NK-92 (cell line): ENCODE results near the gene NRXN2.

Source experiments
- DNase-seq: peaks from one replicate; lab custom pipeline; 2025; ENCODE audit not compliant: unreplicated experiment; lab: John Stamatoyannopoulos, UW

The NRXN2 gene

DNA sequence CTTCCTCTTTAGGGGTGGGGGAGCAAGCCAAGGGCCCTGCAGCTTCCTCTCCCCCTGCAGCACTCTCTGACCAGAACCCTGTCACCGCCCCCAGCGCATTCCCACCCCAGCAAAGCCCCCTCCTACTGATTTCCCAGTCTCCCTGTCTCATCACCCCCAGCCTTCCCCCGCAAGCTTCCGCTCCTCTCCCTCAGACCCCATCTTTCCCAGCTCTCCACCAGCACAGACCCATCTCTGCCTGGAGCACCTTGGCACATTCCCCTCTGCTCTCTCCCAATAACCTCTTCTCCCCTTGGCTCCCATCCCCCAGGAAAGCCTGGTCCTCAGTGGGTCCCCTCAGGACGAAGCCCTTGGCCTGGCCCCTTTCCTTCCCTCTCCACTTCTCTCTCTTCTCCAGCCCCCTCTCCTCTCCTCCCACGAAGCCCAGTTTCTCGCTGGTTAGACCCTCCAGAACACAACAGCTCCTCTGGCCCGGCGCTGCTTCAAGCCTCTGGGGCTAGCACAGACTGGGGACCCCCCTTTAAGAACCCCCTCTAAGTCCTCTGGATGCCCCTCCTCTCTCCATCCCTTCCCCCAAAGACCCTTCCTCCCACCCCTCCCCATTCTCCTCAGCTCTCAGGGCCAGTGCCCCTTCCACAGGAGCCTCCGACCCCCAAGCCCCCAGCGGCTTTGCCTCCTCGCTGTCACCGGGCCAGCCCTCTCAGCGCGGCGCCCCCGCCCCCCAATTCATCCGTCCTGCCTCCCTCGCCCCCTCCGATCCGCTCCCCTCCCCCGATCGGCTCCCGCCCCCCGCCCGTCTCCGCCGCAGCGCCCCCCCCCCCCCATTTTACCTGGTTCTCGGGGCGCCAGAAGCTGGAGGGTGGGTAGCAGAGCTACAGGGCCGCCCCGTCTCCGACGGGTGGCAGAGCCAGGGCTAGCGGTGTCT lies 594 bp downstream of the NRXN2 start:
- DNase-seq = no peak

DNA sequence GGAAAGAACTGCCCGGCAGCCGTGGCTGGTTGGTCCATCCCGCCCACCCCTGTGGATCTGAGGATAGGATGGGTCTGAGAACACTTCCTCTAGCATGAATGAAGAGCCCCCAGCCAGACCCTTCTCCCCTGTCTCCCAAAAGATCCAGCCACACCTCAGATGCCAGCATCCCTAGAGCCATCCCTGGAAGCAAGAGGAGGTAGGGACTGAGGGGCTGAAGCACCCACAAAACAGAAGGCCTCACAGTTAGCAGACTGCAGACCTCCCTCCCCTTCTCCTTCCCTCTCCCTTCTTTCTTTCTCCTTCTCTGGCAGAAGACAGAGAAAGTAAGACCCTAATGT lies 1.7 kb downstream of the NRXN2 start:
- no peak for DNase-seq

DNA sequence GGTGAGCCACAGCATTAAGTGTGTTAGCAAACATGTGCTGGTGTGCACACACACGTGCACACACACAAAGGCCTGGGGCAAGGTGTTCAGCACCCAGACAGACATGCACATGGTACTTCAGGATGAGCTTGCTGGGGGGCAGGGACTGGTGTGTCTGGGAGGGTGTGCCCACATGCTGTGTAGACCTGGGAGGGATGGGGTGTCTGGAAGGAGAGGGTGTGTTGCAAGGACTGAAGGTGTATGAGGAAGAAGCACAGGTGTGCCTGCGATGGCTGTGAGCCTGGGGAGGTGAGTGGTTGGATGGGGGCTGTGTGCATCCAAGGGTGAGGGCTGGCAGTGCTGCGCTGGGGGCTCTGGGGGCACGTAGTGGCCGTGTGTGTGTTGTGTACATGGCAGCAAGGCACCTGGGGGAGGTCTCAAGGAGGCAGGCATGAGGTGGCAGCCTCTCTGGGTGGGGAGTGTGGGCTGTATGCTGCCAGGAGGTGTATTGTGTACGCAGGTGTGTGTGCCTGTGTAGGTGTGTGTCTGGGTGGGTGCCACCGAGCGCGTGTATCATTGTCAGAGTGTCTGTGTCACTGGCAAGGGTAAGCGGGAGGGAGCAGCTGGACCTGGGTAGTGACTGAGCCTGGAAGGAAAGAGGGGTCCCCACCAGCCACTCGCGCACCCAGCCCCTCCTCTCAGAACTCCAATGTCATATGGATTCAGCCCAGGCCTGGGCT lies 2.2 kb downstream of the NRXN2 start:
- DNase-seq = no peak

DNA sequence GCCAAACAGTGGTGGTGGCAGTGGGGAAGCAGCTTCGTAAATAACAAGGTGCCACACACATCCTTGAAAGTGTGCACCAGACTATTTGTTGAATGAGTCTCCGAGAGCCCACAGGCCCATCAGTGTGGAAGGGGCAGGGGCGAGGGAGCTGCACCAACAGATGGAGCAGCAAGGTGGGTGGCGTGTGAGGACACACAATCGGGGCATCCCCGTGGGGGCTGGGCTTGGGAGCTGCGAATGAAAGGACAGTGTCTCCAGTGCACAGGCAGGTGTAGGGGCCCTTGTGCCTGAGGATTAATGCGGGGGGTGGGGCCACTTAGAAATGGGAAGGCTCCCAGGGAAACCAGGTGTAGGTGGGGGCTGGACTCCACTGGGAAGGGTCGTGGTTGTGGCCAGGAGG lies 2.8 kb downstream of the NRXN2 start:
- no peak for DNase-seq

DNA sequence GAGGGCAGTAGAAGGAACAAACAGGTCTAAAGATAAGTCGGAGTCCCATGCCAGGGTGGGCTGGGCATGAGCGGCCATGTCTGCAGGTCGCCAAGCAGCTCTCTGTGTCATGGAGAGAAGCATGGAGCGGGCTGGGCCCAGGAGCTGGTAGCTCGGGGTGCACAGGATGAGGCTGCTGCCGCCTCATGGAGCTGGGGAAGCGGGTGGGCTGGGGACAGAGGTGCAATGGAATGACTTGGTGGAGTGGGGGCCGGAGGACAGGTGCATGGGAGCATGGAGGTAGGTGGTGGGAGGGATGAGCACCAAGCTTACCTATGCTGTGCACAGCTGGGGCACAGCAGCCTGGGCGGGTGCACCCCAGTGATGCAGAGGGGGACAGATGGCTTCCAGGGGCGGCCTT lies 3.6 kb downstream of the NRXN2 start:
- no peak for DNase-seq

DNA sequence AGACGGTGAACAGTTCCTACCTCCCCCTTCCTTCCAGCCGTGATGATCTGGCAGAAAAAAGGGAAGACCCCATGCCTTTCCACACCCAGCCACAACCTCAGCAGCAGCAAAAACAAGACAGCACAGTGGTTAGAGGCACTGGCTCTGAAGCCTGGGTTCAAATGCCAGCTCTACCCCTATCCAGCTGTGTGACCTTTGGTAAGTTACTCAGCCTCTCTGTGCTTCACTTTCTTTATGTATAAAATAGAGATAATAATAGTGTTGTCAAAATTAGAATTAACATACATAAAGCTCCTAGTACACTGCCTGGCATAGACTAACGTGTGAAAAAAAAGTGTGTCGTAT lies 4.2 kb downstream of the NRXN2 start:
- no peak for DNase-seq

DNA sequence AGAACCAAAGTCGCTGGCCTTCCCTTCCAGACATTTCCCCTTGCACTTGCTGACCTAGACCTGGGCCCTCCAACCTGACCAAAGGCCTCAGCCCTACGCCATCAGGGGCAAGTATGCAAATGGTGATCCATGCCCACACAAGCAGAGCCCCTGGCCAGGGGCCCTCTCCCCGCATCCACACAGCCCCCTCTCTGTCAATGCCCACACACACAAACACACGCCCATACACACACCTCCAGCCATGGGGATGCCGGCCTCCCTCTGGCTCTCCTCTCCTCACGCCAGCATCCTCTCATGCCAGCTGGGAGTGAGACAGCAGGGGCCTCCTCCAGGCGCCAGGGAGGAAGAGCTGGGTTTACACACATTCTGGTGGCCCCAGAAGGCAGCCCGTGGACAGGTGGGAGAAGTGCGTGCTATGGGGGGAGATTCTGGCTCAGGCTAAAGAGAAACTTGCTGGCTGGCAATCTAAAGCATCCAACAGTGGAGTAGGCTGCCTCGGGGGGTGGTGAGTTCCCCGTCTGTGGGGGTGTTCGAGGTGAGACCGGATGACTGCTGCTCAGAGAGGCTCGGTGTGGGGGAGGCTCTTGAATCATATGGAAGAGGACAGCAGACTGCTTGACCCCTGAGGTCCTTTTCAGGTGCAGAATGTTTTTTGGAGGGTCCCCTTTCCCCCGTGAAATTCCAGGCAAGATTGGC lies 4.8 kb downstream of the NRXN2 start:
- DNase-seq = no peak

DNA sequence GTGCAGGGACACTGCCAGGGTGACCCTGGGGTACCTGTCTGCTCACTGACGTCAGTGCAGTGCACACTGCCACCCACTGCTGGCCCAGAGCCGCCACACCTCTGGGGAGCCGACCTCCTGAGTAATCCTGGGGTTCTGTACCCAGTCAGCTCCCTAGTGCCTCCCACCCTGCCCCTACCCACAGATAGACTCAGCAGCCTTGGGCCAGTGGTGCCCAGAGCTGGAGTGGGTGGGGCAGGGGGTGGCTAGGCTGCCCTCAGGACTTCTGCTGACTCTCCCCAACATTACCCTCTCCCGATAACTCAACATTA lies 5.8 kb downstream of the NRXN2 start:
- no peak for DNase-seq

DNA sequence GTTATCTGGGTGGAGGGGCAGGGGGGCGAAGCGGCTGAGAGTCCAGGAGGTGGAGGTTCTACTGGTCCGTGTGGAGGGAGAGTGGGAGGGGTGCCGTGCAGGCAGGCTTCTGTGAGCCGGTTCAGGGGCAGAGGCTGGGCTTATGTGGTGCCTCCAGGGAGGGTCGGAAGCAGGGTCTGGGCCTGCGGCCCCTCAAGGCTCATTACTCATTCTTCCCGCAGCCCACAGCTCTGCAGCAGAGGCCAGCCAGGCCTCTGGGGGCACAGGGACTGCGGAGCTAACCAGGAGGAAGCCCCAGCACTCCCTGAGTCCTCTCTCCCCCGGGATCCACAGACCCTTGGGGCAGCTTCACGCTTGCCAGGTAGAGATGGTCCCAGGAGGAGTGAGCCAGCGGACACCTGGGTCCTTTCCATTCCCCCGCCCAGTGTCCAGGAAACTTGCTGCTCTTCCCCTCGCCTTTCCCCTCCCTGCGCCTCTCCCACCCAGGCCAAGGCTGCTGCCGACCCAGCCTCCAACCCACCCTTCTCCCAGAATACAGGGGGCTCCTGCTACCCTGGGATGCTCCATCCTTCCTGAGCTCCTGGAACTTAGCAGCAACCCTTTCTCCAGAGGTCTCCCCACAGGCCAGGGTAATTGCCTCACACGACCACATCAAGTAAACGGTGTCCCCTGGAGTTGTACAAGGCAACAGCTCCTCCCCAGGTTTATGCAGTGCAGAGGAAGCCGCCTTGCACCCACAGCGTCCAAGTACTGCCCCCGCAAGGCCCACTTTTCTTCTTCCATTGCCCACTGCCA lies 6.3 kb downstream of the NRXN2 start:
- no peak for DNase-seq

DNA sequence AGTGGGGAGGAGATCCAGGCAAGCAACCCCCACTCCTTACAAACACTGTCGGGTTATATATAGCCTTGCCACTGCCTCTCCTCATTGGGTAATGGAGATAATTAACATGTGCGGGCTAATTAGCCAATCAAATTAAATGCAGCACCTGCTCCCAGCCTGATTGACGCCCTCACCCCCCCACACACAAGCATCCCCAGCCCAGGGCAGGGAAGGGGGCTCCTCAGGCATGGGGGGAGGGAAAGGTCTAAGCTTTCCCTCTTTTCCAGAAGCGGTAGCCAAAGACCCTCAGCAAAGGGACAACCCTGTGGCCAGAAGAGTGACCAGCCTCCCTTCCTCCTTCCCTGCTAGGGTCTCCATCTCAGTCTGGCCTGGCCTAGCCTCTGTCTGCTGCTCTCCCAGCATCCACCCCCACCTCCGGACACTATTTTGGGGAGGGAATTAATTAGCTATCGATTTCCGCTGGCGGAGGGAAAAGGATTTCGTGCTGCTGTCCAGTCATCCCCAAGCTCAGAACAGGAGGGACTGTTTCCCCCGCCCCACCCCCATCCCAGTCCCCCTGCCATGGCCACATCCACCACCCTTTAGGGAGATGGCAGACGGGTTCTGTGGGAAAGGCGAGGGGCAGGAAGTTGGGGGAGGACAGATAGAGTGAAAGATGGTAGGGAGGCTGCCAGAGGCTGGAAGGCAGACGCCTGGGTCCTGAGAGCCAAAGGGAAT lies 7.1 kb downstream of the NRXN2 start:
- no peak for DNase-seq

DNA sequence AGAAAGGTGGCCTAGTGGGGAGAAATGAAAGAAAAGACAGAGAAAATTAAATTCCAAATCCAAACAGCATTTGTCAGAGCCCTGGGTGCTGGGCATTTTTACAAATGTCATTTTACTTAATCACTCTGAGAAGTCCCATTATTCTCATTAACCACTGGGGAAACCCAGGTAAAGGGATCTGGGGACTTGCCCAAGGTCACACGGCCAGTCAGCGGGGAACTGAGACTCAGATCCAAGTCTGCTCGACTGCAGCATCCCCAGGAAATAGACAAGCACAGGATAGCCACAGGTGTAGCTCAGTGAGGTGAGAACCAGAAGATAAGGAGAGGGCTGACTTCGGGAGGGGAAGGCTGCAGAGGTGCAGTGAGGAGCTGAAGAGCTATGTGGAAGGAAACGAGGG lies 7.9 kb downstream of the NRXN2 start:
- no peak for DNase-seq

DNA sequence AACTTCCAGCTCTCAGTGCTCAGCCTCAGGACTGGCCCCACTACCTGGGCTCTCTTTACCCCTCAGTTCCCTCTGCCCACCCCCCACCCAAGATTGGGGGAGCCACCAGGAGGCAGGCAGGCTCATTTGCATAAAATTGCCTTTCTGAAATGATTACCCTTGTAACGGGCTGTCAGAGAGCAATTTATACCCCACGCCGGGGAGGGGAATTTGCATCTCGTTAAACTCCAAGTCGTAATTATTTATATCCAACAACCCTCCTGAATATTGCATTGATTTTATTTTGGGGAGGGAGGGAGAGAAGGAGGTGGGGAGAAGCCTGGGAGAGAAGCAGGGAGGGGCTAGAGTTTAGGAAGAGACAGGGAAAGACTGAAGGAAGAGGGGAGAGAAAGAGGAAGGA lies 8.3 kb downstream of the NRXN2 start:
- DNase-seq = no peak

DNA sequence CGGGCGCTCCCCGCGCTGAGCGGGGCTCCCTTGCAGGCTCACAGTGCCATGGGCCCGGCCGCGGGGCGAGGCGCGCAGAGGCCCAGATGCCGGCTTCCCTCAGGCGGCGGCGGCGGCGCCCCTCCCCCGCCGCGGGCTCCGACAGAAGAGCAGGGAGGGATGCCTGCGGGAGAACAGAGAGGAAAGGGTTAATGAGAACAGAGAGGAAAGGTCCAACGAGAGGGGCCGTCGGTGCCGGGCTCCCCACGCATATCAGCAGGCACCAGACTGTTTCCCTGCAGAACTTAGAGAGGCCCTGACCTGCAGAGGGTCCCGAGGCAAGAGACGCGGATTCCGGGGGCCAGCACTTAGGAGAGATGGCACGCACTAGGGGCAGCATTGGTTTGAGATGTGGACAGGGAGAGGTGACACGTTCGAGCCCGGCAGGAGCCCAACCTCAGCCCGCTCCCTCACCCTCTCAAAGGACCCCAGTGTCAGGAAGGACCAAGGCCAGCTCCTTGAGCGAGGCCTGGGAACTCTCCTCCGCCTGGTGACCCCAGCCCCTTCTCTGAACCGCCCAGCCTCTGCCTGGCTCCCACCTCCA lies 9.1 kb downstream of the NRXN2 start:
- no peak for DNase-seq

DNA sequence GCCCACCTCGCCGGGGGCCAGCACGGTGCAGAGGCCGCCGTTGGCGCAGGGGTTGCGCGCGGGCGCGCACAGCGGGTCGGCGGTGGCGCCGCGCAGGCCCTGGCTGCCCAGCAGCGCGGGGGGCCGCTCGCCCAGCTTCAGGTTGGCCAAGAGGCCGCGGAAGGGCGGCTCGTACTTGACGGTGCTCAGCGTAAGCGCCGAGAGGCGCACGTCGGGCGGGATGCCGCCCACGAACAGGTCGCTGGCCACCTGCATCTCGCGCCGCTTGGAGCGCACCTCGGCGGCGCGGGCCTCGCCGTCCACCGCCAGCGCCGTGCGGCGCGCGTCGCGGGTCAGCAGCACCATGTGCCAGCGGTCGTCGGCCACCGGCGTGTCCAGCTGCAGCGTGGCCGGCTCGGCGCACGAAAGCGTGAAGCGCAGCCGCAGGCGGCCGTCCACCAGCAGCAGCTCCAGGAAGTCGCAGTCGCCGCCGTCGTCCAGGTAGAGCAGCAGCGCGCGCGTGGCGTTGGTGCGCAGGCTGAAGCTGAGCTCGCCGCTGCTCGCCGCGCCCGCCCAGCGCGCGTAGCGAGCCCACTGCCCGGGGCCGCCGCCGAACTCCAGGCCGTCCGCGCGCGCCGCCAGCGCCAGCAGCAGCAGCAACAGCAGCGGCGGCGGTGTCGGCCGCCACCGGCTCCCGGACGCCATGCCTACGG lies 9.8 kb downstream of the NRXN2 start:
- DNase-seq = no peak

DNA sequence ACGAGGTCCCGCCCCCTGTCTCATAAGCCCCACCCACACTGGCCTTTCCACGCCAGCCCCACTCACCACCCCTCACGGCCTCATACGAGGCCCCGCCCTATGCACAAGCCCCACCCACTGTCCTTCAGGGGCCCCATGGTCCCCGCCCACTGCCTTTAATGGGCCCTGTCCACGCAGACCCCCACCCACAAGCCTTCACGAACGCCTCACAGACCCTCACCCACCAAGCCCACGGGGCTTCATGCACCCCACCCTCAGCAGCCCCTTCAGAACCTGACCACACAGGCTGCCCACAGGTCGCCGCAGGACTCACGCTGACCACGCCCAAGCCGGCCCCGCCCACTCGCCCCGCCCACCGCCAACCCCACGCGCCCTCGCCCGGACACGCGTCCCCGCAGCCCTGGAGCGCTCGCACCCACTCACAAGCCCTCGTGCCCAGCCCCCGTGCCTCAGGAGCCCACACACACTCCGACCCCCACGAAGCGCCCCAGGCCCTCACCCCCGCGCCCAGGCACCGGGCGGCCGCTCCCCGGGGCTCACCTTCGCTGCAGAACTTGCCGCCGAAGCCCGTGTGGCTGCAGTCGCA lies 10.5 kb downstream of the NRXN2 start:
- no peak for DNase-seq

DNA sequence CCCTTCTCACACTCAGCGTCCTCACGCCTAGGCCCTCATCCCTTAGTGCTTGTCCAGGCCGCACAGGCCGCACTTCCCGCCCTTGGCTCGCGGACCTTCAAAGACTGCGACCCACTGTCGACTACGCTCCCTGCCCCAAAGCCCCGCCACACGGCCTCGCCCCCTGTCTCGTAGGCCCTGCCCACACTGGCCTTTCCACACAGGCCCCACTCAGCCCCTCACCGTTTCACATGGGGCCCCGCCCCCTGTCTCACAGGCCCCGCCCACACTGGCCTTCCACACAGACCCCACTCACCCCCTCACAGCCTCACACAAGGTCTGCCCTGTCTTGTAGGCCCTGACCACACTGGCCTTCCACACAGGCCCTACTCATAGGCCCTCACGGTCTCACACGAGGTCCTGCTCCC lies 11.0 kb downstream of the NRXN2 start:
- no peak for DNase-seq

DNA sequence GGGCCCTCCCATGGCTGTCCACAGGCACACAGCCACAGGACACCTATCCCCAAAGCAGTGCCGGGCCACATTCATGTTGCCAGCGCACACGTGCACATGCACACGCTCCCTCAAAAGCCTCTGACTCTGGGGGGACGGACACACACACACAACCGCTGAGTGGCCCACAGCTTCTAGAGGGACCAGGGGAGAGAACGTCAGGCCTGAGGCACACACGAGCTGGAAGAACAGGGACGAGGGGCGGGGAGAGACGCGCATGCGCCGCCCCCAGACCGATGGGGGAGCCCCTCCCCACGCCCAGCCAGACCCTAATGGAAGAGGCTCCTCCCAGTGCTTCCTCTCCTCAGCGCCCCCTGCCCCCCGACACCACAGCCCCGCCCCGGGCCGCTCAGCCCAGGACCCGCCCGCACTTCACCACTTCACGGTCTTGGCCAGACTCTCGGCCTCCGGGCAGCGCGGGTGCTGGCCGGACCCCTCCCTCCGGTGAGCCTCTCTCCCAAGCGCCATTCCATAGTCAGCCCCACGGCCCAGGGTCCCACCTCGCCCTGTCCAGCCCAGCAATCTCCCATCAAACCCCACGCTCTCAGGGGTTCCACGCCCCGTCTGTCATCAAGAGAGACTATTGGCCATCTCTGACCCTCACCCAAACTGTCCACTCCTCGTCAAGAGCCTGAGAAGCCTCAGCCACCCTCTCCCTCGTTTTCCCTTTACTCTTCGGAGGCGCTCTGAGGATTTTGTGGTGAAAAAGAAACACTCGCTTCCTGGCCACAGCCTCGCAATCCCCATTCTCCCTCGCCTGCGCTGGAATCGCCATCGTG lies 11.7 kb downstream of the NRXN2 start:
- no peak for DNase-seq

DNA sequence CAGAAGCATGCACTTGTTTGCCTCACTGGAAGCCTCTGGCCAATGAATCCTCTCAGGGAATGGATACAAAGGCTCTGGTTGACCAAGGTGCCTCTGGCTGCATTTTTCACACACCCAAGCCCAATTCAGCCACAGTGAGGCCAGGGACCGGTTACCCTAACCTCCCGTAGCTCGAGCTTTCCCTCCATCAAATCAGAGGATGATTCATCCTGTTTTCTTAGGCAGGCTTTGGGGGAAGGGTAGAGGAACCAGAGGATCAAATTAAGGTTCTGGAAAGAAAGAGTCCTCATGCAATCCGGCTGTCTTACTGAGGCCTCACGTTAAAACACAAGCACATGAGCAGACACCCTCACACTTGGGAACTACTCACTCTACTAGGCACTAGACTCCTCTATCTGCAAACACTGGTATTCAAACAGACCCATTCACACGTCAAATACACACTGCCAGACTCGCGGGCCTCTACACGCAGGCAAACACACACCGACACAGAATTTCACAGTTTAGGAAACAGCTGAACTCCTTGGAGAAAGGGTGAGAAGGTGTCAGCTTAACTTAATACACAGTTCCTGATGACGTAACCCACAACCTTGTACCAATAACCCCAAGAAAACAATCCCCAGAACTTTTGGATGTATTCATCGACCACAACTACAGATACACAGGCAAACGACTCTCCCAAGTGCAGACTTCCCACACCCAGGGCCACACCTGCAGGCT lies 12.4 kb downstream of the NRXN2 start:
- DNase-seq = no peak
